K562 (cell line): ENCODE measurements around the gene MYO1E. TPM values are rescaled to one million over a fixed set of nuclear protein-coding genes. Genes with fewer than 3 reads are reported as not detected.

Experiments
- CHD2 ChIP-seq: IDR thresholded peaks from 2 replicates; pipeline ENCODE4 v1.6.1; 2011; ENCODE audit warnings: low read depth, low read length
- FOXA1 ChIP-seq: fragments of 450-650 bp; IDR thresholded peaks from 2 replicates; pipeline ENCODE4 v1.6.1; 2016; ENCODE audit warnings: mild to moderate bottlenecking, borderline replicate concordance
- GATAD2B ChIP-seq: fragments of 450-650 bp; IDR thresholded peaks from 2 replicates; pipeline ENCODE4 v1.6.1; 2017; ENCODE audit warnings: mild to moderate bottlenecking, borderline replicate concordance
- MCM7 ChIP-seq, 2 experiments: fragments of 450-650 bp; IDR thresholded peaks; 2 replicates each; pipeline ENCODE4 v1.6.1; 2016 to 2018
- MEIS2 ChIP-seq: fragments of 450-650 bp; IDR thresholded peaks from 2 replicates; pipeline ENCODE4 v1.6.1; 2014; ENCODE audit warnings: mild to moderate bottlenecking; ENCODE audit not compliant: partially characterized antibody
- NR2C2 ChIP-seq, 2 experiments: fragments of 200-800 bp in 1 of 2; sonication (Bioruptor generic) in 1 of 2; sonication (generic) in 1 of 2; formaldehyde crosslinking in 1 of 2; IDR thresholded peaks; 2 replicates each; pipeline versions ENCODE4 v1.6.1 to v1.8.0; 2016 to 2022; ENCODE audit warnings: mild to moderate bottlenecking in 1 of 2, missing compliant biosample characterization in 1 of 2, missing genetic modification characterization in 1 of 2, missing genetic modification reagents in 1 of 2
- NUFIP1 ChIP-seq: fragments of 450-650 bp; IDR thresholded peaks from 2 replicates; pipeline ENCODE4 v1.6.1; 2018; ENCODE audit not compliant: partially characterized antibody
- POLR2A ChIP-seq: fragments of 450-650 bp; conservative IDR thresholded peaks from 2 replicates; pipeline ENCODE4 v1.6.1; 2016
- RBM15 ChIP-seq: fragments of 200-400 bp; formaldehyde crosslinking; IDR thresholded peaks from 2 replicates; pipeline ENCODE4 v1.6.1; 2018; ENCODE audit warnings: mild to moderate bottlenecking, low read length, moderate library complexity; ENCODE audit not compliant: insufficient read depth
- SMAD4 ChIP-seq: fragments of 250-450 bp; sonication (Bioruptor Pico); conservative IDR thresholded peaks from 2 replicates; pipeline ENCODE4 v1.8.0; 2021; ENCODE audit warnings: inconsistent platforms, mild to moderate bottlenecking, moderate library complexity
- SREBF1 ChIP-seq: fragments of 150-350 bp; IDR thresholded peaks from 2 replicates; pipeline ENCODE4 v1.6.1; 2014; ENCODE audit warnings: antibody characterized with exemption, low read depth, low read length, borderline replicate concordance
- TARDBP ChIP-seq: fragments of 450-650 bp; IDR thresholded peaks from 2 replicates; pipeline ENCODE4 v1.6.1; 2016
- XRCC4 ChIP-seq: IDR thresholded peaks from one replicate; pipeline ENCODE4 v1.6.1; 2011; ENCODE audit not compliant: insufficient read depth, insufficient read length; ENCODE audit errors: extremely low read depth
- ZNF3 ChIP-seq: fragments of 250-450 bp; sonication (Bioruptor Pico); IDR thresholded peaks from 2 replicates; pipeline ENCODE4 v1.5.0; 2021; ENCODE audit warnings: mild to moderate bottlenecking, moderate library complexity
- ZNF311 ChIP-seq: fragments of 250-450 bp; sonication (Bioruptor Pico); IDR thresholded peaks from 2 replicates; pipeline ENCODE4 v1.4.0; 2020; ENCODE audit warnings: mild to moderate bottlenecking, moderate library complexity
- ZNF584 ChIP-seq: fragments of 200-800 bp; sonication (Bioruptor generic); IDR thresholded peaks from 2 replicates; pipeline ENCODE4 v1.6.1; 2016; ENCODE audit warnings: low read depth, mild to moderate bottlenecking, missing genetic modification characterization, missing compliant biosample characterization
- ZNF830 ChIP-seq: fragments of 250-450 bp; sonication (Bioruptor Pico); IDR thresholded peaks from 2 replicates; pipeline ENCODE4 v1.5.0; 2021; ENCODE audit warnings: mild to moderate bottlenecking
- polyA plus RNA-seq, 8 experiments: library from polyadenylated mRNA; depleted of rRNA in 4 of 8; stranded (reverse) in 5 of 8; unstranded in 3 of 8; fragments of >200 nt; fragmentation: Nextera tagmentation in 2 of 8; fragmentation: Illumina TruSeq in 1 of 8; extraction: Ambion mirVana in 2 of 8; extraction: Trizol in 1 of 8; gene quantifications; 2 replicates each; pipeline versions ENCODE4 v1.2.1 to v1.2.3, GENCODE V29; 2011 to 2014; ENCODE audit warnings: inconsistent platforms in 1 of 8, missing spikeins in 1 of 8
- total RNA-seq, 7 experiments: library from RNA; depleted of rRNA in 6 of 7; stranded (reverse); fragments of >200 nt in 6 of 7; fragmentation: Illumina TruSeq in 2 of 7; extraction: Trizol in 2 of 7; gene quantifications; 2 replicates each; pipeline versions ENCODE4 v1.2.1 to v1.2.3, GENCODE V29; 2011 to 2021; ENCODE audit warnings: low replicate concordance in 1 of 7
- TF ChIP-seq, protein P1 (sequence below), 2 experiments: fragments of 450-650 bp in 1 of 2; IDR thresholded peaks; 2 replicates each; pipeline ENCODE4 v1.6.1; 2011 to 2017; ENCODE audit warnings: low read depth in 2 of 2, antibody characterized with exemption in 1 of 2, borderline replicate concordance in 1 of 2, low read length in 1 of 2, mild to moderate bottlenecking in 1 of 2, mixed read lengths in 1 of 2; ENCODE audit not compliant: control insufficient read depth in 1 of 2
- TF ChIP-seq, protein P2 (sequence below): fragments of 450-650 bp; IDR thresholded peaks from 2 replicates; pipeline ENCODE4 v1.6.1; 2016; ENCODE audit warnings: low read depth, mild to moderate bottlenecking, moderate library complexity
- TF ChIP-seq, protein P3 (sequence below): fragments of 450-650 bp; conservative IDR thresholded peaks from 2 replicates; pipeline ENCODE4 v1.6.1; 2016; ENCODE audit warnings: missing genetic modification characterization, low read depth, mild to moderate bottlenecking, missing compliant biosample characterization, moderate library complexity
- TF ChIP-seq, protein P4 (sequence below): fragments of 250-450 bp; sonication (Bioruptor Pico); IDR thresholded peaks from 2 replicates; pipeline ENCODE4 v1.5.0; 2022; ENCODE audit warnings: mild to moderate bottlenecking

The MYO1E gene
- total and polyA plus RNA-seq, 9 of the 15 experiments (the other 6 are each of a cell fraction or from before 2014, with no cell fraction given): under 0.01 to 0.44 (median 0.01) TPM; not detected in 6

DNA sequence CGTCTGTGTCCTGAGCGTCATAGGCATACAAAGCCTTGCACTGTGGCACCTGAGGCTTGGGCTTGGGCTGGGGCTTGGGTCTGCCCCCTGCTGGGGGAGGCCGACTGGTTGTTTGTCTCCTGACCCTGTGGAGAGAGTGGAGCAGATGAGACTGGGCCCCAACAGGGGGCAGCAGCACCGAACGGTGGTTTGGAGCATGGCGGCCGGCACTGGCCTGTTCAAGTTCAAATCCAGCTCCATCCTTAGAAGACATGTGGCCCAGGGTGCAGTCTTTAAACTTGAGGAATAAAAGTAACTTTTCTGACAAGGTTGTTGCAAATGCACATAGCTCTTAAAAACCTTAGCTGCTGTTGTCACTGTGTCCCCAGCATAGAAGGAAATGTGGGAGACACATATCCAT, 234.4 kb downstream of the MYO1E start (continued):
- peak; percentile 49; the same call in 1 of the 2 replicates for TF ChIP-seq GATAD2B
- no peak for TF ChIP-seq ZNF3 (CRISPR knock-in tag)
- TF ChIP-seq RBM15: no peak
- TF ChIP-seq TARDBP: no peak
- TF ChIP-seq POLR2A: no peak
- TF ChIP-seq, protein P1, sequence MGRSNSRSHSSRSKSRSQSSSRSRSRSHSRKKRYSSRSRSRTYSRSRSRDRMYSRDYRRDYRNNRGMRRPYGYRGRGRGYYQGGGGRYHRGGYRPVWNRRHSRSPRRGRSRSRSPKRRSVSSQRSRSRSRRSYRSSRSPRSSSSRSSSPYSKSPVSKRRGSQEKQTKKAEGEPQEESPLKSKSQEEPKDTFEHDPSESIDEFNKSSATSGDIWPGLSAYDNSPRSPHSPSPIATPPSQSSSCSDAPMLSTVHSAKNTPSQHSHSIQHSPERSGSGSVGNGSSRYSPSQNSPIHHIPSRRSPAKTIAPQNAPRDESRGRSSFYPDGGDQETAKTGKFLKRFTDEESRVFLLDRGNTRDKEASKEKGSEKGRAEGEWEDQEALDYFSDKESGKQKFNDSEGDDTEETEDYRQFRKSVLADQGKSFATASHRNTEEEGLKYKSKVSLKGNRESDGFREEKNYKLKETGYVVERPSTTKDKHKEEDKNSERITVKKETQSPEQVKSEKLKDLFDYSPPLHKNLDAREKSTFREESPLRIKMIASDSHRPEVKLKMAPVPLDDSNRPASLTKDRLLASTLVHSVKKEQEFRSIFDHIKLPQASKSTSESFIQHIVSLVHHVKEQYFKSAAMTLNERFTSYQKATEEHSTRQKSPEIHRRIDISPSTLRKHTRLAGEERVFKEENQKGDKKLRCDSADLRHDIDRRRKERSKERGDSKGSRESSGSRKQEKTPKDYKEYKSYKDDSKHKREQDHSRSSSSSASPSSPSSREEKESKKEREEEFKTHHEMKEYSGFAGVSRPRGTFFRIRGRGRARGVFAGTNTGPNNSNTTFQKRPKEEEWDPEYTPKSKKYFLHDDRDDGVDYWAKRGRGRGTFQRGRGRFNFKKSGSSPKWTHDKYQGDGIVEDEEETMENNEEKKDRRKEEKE (IDR thresholded peaks at IDR 0.05; ENCODE audit: borderline replicate concordance in 1 of 2, control insufficient read depth in 1 of 2, low read depth in 2 of 2, low read length in 1 of 2): no peak
- no peak for TF ChIP-seq FOXA1
- TF ChIP-seq XRCC4: no peak
- 0 out of 2 replicates have a peak, but pooled peaks have one; percentile 43 for TF ChIP-seq SMAD4 (CRISPR knock-in tag)
- TF ChIP-seq ZNF311 (CRISPR knock-in tag): no peak
- no peak for TF ChIP-seq MEIS2
- no peak for TF ChIP-seq ZNF584 (CRISPR knock-in tag)
- no peak for TF ChIP-seq ZNF830 (CRISPR knock-in tag)
- no peak for TF ChIP-seq NR2C2 (CRISPR knock-in tag; IDR thresholded peaks at IDR 0.05)
- TF ChIP-seq NR2C2 (tag; IDR thresholded peaks at IDR 0.05): no peak; the same call in 1 of the 2 replicates
- TF ChIP-seq, protein P2, sequence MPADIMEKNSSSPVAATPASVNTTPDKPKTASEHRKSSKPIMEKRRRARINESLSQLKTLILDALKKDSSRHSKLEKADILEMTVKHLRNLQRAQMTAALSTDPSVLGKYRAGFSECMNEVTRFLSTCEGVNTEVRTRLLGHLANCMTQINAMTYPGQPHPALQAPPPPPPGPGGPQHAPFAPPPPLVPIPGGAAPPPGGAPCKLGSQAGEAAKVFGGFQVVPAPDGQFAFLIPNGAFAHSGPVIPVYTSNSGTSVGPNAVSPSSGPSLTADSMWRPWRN: no peak
- TF ChIP-seq SREBF1: 0 out of 2 replicates have a peak, but pooled peaks have one; percentile 45
- TF ChIP-seq, protein P3, sequence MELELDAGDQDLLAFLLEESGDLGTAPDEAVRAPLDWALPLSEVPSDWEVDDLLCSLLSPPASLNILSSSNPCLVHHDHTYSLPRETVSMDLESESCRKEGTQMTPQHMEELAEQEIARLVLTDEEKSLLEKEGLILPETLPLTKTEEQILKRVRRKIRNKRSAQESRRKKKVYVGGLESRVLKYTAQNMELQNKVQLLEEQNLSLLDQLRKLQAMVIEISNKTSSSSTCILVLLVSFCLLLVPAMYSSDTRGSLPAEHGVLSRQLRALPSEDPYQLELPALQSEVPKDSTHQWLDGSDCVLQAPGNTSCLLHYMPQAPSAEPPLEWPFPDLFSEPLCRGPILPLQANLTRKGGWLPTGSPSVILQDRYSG (tag): no peak
- TF ChIP-seq MCM7 (IDR thresholded peaks at IDR 0.05): no peak
- TF ChIP-seq NUFIP1: no peak
- TF ChIP-seq, protein P4, sequence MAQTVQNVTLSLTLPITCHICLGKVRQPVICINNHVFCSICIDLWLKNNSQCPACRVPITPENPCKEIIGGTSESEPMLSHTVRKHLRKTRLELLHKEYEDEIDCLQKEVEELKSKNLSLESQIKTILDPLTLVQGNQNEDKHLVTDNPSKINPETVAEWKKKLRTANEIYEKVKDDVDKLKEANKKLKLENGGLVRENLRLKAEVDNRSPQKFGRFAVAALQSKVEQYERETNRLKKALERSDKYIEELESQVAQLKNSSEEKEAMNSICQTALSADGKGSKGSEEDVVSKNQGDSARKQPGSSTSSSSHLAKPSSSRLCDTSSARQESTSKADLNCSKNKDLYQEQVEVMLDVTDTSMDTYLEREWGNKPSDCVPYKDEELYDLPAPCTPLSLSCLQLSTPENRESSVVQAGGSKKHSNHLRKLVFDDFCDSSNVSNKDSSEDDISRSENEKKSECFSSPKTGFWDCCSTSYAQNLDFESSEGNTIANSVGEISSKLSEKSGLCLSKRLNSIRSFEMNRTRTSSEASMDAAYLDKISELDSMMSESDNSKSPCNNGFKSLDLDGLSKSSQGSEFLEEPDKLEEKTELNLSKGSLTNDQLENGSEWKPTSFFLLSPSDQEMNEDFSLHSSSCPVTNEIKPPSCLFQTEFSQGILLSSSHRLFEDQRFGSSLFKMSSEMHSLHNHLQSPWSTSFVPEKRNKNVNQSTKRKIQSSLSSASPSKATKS (CRISPR knock-in tag): no peak
- TF ChIP-seq CHD2: no peak
